Ascending aorta (tissue), 2 donors: ENCODE data around the gene SLC41A3. TPM values are rescaled to one million over a fixed set of nuclear protein-coding genes. Genes with fewer than 3 reads are reported as not detected.

Source experiments
- DNase-seq, 2 donors: peaks; one replicate each; pipeline ENCODE4 v3.0.0-alpha.2; 2019; ENCODE audit warnings: low spot score in 2 of 2
- H3K27ac ChIP-seq, 2 donors: fragments of 200-600 bp; sonication (generic); one replicate each; pipeline ENCODE4 v1.5.1; 2016 to 2017; ENCODE audit warnings: mild to moderate bottlenecking in 1 of 2
- H3K27me3 ChIP-seq: fragments of 200-600 bp; sonication (generic); one replicate; pipeline ENCODE4 v1.5.1; 2017
- H3K36me3 ChIP-seq, 2 donors: fragments of 200-600 bp; sonication (generic); one replicate each; pipeline ENCODE4 v1.5.1; 2016
- H3K4me1 ChIP-seq, 2 donors: fragments of 200-600 bp; sonication (generic); one replicate each; pipeline ENCODE4 v1.5.1; 2016 to 2017; ENCODE audit warnings: mild to moderate bottlenecking in 1 of 2
- H3K4me3 ChIP-seq, 2 donors: fragments of 200-600 bp; sonication (generic); one replicate each; pipeline ENCODE4 v1.5.1; 2016 to 2017; ENCODE audit warnings: mild to moderate bottlenecking in 1 of 2
- H3K9me3 ChIP-seq, 2 donors: fragments of 200-600 bp; sonication (generic); one replicate each; pipeline ENCODE4 v1.5.1; 2016
- intact Hi-C: fragments of 100-400 bp; cut with DNase I; formaldehyde crosslinking; loops from one replicate; pipeline ENCODE4 v1.15.1; 2023
- total RNA-seq: library from RNA; depleted of rRNA; stranded (reverse); fragments of >200 nt; gene quantifications from one replicate; pipeline ENCODE4 v1.1.0, GENCODE V29; 2016
- TF ChIP-seq, protein P1 (sequence below), 3 experiments: fragments of 200-600 bp in 2 of 3; fragments of 450-650 bp in 1 of 3; sonication (generic) in 2 of 3; IDR thresholded peaks; one replicate each; pipeline ENCODE4 v1.5.1; 2016 to 2019; ENCODE audit warnings: antibody characterized with exemption in 3 of 3, mild to moderate bottlenecking in 1 of 3, moderate library complexity in 1 of 3

Gene SLC41A3
- total RNA-seq, 1 donor from 2014 or later: 111 TPM

DNA sequence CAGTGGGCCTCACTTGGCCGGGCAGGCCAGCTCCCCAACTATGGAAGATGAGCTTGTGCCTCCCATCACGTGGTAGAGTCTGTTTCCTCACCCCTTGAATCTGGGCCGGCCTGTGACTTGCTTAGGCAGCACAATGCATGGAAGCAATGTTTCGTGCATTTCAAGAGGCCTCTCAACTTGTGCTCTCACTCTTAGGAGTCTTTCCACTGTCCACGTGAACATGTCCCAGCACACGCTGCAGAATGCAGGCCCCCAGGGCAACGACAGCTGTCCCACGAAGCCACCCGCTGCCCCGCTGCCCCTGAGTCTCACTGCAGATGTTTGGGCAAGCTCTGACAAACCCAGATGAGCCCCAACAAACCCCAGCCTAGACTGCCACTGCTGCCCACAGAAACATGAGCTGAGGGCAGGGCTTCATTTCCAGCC, 27.2 kb upstream of the SLC41A3 start:
- Histone ChIP-seq H3K36me3 (peaks cover 19 to 40% of the 10 kb centered on the region in 2 donors), H3K27ac (no peak overlapping the region), H3K4me1 (no peaks in the 10 kb centered on the region), H3K4me3 (no peak overlapping the region), H3K9me3 (no peaks in the 10 kb centered on the region), H3K27me3 (no peaks in the 10 kb centered on the region)
- TF ChIP-seq, protein P1, sequence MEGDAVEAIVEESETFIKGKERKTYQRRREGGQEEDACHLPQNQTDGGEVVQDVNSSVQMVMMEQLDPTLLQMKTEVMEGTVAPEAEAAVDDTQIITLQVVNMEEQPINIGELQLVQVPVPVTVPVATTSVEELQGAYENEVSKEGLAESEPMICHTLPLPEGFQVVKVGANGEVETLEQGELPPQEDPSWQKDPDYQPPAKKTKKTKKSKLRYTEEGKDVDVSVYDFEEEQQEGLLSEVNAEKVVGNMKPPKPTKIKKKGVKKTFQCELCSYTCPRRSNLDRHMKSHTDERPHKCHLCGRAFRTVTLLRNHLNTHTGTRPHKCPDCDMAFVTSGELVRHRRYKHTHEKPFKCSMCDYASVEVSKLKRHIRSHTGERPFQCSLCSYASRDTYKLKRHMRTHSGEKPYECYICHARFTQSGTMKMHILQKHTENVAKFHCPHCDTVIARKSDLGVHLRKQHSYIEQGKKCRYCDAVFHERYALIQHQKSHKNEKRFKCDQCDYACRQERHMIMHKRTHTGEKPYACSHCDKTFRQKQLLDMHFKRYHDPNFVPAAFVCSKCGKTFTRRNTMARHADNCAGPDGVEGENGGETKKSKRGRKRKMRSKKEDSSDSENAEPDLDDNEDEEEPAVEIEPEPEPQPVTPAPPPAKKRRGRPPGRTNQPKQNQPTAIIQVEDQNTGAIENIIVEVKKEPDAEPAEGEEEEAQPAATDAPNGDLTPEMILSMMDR (IDR thresholded peaks at IDR 0.05): no peak
- peak in 1 of 2 donors; percentile 7 for DNase-seq
- intact Hi-C loops: no loop called here

DNA sequence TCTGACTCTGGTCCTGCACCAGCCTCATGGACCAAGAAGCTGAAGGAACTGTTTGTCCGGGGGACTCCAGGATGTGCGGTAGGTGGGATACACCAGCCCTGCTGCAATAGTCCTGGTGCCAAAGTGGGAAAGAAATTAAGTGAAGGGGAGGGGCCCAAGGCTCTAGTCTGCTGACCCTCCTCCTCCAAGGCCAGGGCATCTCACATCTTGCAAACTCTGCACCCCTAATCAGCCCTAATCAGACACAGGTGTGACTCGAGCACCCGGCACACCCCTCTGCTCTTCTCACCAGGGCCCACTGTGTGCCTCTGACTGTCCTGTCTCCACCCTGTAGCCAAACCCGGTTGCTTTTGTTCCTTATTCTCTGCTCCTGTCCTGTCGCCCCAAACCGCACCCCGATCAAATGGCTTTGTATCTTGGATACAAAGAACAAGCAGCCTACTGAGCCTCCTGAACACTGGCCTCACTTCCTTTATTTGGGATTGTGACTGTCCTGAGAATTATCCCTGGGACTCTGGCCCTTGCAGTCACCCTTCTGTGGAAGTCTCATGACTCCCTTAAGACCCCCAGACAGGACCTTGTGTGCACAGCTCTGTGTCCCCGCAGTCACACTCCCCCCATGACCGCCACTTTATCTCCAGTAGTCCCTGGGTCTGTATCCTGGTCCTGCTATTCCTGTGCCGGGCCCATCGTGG, 26.7 kb upstream of the SLC41A3 start:
- Histone ChIP-seq H3K4me3 (no peak overlapping the region), H3K4me1 (no peaks in the 10 kb centered on the region), H3K9me3 (no peaks in the 10 kb centered on the region), H3K27ac (no peak overlapping the region), H3K27me3 (no peaks in the 10 kb centered on the region), H3K36me3 (peaks cover 21 to 45% of the 10 kb centered on the region in 2 donors)
- intact Hi-C loops: no loop called here
- TF ChIP-seq, protein P1 (IDR thresholded peaks at IDR 0.05): no peak
- DNase-seq: peak in 1 of 2 donors; percentile 52

DNA sequence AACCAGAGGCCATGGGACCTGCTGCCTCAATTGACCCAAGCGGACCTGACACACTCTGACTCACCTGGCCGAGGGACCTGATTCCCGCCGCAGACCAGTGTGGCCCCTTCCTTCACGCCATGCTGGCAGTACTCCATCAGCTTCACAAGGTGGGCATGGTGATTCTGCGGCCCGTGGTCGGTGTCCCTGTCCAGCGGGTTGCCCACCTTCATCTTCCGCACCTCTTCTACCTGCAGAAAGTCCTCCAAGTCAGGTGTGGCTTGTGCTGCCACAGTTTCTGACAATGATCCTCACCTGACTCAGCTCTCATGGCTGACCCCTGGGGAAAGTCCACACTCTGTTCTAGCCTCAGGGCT, 25.9 kb upstream of the SLC41A3 start:
- Histone ChIP-seq H3K27me3 (no peaks in the 10 kb centered on the region), H3K36me3 (peaks cover 19 to 44% of the 10 kb centered on the region in 2 donors), H3K27ac (no peak overlapping the region), H3K4me1 (no peaks in the 10 kb centered on the region), H3K9me3 (no peaks in the 10 kb centered on the region), H3K4me3 (no peak overlapping the region)
- TF ChIP-seq, protein P1 (IDR thresholded peaks at IDR 0.05): no peak
- peak in 1 of 2 donors; percentile 52 for DNase-seq
- intact Hi-C loops: no loop called here

DNA sequence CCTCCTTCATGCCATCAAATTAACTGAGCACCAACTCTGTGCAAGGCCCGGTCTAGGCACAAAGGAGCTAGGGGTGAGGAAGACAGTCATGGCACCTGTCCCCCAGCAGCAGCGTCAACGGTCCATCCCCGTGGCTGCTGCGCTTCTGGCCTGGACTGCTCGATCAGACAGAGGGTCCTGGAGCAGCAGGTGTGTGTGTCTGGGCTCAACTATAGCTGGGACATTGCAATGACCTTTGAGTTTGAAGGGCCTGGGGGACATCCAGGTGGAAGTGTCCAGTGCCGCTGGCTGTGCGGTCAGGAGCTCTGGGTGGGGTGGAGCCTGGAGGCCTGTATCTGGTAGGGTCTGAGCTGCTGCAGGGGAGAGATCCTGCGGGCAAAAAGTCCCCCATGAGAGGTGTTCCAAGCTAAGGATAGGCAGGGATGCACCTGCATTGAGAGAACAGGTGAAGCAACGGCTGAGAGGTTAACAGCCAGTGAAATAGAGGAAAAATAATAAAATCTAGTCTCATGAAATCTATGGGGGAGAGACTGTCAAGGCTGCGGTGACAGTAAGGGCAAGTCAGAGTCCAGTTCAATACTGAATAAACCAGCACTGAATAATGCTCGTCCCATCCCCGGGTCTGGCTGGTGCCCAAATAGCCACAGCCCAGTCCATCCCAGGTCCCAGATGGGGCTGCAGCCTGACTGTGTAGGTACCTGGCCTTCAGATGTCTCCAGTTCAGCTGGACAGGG, 25.4 kb upstream of the SLC41A3 start:
- Histone ChIP-seq H3K4me1 (no peaks in the 10 kb centered on the region), H3K36me3 (peaks cover 18 to 44% of the 10 kb centered on the region in 2 donors), H3K27ac (no peak overlapping the region), H3K4me3 (no peak overlapping the region), H3K27me3 (no peaks in the 10 kb centered on the region), H3K9me3 (no peaks in the 10 kb centered on the region)
- peak in 1 of 2 donors; percentile 48 for DNase-seq
- TF ChIP-seq, protein P1 (IDR thresholded peaks at IDR 0.05): no peak
- intact Hi-C loops: no loop called here

DNA sequence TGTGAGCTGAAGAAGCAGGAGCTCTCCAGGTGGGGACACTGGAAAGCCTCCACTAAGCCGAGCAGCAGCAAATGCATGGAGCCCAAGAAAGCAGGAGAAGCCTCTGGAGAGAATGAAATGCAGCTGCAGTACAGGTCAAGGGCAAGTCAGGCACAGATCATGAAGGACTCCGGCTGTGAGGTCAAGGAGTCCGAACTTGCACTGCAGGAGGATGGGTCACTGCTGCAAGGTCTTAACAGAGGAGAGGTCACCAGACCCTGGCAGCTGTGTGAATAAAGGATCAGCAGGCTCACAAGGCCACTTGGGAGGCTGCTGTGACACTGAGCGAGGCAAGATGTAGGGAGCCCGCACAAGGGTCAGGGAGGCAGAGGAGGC, 24.7 kb upstream of the SLC41A3 start:
- no peak overlapping the region for H3K27ac ChIP-seq
- intact Hi-C loops: no loop called here
- no peaks in the 10 kb centered on the region for H3K9me3 ChIP-seq
- H3K36me3 ChIP-seq: peaks cover 18 to 46% of the 10 kb centered on the region in 2 donors
- no peak for DNase-seq
- H3K27me3 ChIP-seq: no peaks in the 10 kb centered on the region
- H3K4me1 ChIP-seq: no peaks in the 10 kb centered on the region
- TF ChIP-seq, protein P1 (IDR thresholded peaks at IDR 0.05): no peak
- H3K4me3 ChIP-seq: no peak overlapping the region
